Measurements from ENCODE around the gene LRBA. TPM values are rescaled to one million over a fixed set of nuclear protein-coding genes. Genes with fewer than 3 reads are reported as not detected.

The LRBA gene
- total and polyA plus RNA-seq, 7 donors, result 16.8 to 184 (median 91.1) TPM

- no peaks in the 10 kb centered on the region for H3K9me3 ChIP-seq
- H3K36me3 ChIP-seq, result peaks cover 0 to 22% (median 4%) of the 10 kb centered on the region in 4 donors
- TF ChIP-seq POLR2A (IDR thresholded peaks at IDR 0.05), result no peak
- no peak overlapping the region for H3K4me3 ChIP-seq
- H3K27ac ChIP-seq, result peak overlapping the region in 2 of 4 donors; percentile 24 to 30
- intact Hi-C loops (cut with DNase I), result no loop called here
- DNase-seq, result no peak
- WGBS, 2 donors, result 50 to 79% methylated on average over 1 of the region's 1 CpG
- H3K4me1 ChIP-seq, result peaks cover 0 to 39% (median 15%) of the 10 kb centered on the region in 4 donors
- no peaks in the 10 kb centered on the region for H3K27me3 ChIP-seq
Observed at GRCh38 chr4:150229520-150229919, 785.6 kb downstream of the LRBA start.

DNA sequence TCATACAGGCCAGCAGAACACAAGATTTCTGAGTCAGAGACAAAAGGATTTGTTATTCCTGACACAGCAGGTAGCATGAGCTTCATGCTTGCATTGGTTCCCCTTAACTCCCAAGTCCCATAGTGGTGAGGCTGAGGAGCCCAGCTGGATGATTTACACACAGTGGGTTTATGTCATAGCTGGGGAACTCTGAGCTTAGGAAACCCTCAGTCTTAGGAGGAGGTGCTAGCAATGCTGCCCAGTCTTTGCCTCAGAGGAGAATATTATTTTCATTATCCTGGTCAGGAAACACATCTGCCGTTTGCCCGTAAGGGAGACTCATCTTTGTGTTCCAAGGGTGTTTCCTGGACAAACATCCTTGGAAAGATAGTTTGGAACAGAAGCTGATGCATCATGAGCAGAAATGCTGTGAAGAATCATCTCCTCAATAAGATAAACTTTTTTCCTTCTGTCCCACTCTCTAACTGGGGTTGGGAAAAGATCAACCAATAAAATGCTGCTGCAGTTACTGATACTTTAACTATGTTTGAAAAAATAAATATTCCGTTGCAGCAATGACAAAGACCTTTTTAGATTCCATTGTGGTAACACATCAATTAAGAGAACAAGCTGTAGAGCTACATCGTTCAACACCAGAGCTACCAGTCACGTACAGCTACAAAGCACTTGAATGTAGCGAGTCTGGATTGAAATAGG is 790.0 kb downstream of the LRBA start:
- Histone ChIP-seq H3K4me3 (no peak overlapping the region), H3K9me3 (no peaks in the 10 kb centered on the region), H3K27me3 (no peaks in the 10 kb centered on the region), H3K27ac (peak overlapping the region; percentile 8 to 55 (median 46)), H3K4me1 (peaks cover 0 to 28% (median 17%) of the 10 kb centered on the region in 4 donors), H3K36me3 (no peaks in the 10 kb centered on the region)
- no peak for DNase-seq
- TF ChIP-seq, protein P1, sequence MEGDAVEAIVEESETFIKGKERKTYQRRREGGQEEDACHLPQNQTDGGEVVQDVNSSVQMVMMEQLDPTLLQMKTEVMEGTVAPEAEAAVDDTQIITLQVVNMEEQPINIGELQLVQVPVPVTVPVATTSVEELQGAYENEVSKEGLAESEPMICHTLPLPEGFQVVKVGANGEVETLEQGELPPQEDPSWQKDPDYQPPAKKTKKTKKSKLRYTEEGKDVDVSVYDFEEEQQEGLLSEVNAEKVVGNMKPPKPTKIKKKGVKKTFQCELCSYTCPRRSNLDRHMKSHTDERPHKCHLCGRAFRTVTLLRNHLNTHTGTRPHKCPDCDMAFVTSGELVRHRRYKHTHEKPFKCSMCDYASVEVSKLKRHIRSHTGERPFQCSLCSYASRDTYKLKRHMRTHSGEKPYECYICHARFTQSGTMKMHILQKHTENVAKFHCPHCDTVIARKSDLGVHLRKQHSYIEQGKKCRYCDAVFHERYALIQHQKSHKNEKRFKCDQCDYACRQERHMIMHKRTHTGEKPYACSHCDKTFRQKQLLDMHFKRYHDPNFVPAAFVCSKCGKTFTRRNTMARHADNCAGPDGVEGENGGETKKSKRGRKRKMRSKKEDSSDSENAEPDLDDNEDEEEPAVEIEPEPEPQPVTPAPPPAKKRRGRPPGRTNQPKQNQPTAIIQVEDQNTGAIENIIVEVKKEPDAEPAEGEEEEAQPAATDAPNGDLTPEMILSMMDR (IDR thresholded peaks at IDR 0.05), result no peak
- TF ChIP-seq POLR2AphosphoS5 (IDR thresholded peaks at IDR 0.05), result peak in 1 of 4 donors; percentile 15
- WGBS, 2 donors, result 79 to 83% methylated on average over 6 of the region's 6 CpGs
- intact Hi-C loops (cut with DNase I), result no loop called here

- 51 to 77% methylated on average over 4 of the region's 4 CpGs for WGBS, 2 donors
- H3K27me3 ChIP-seq, result no peaks in the 10 kb centered on the region
- intact Hi-C loops (cut with DNase I), result loop anchor here (5.0 kb wide), 1 partner anchor 143 kb away; the partner anchor contains the start of gene DCLK2
- peak overlapping the region in 2 of 4 donors; percentile 6 to 46 for H3K27ac ChIP-seq
- no peaks in the 10 kb centered on the region for H3K9me3 ChIP-seq
- no peaks in the 10 kb centered on the region for H3K36me3 ChIP-seq
- TF ChIP-seq POLR2AphosphoS5 (IDR thresholded peaks at IDR 0.05), result no peak
- no peak for TF ChIP-seq EP300 (IDR thresholded peaks at IDR 0.05)
- TF ChIP-seq, protein P1 (IDR thresholded peaks at IDR 0.05), result no peak
- no peak for TF ChIP-seq POLR2A (IDR thresholded peaks at IDR 0.05)
- peaks cover 0 to 34% (median 20%) of the 10 kb centered on the region in 4 donors for H3K4me1 ChIP-seq
- no peak for DNase-seq
- no peak overlapping the region for H3K4me3 ChIP-seq
Observed at GRCh38 chr4:150219841-150220240, 795.2 kb downstream of the LRBA start.

GRCh38 chr4:150218447-150218846 is 796.6 kb downstream of the LRBA start:
- DNase-seq, result no peak
- intact Hi-C loops (cut with DNase I), result loop anchor here (5.0 kb wide), 1 partner anchor 141 kb away; the partner anchor contains the start of gene DCLK2
- Histone ChIP-seq H3K9me3 (no peaks in the 10 kb centered on the region), H3K4me1 (peaks cover 0 to 34% (median 16%) of the 10 kb centered on the region in 4 donors), H3K27ac (no peak overlapping the region), H3K27me3 (no peaks in the 10 kb centered on the region), H3K36me3 (no peaks in the 10 kb centered on the region), H3K4me3 (no peak overlapping the region)
- TF ChIP-seq, protein P1 (IDR thresholded peaks at IDR 0.05), result no peak
- no peak for TF ChIP-seq POLR2A (IDR thresholded peaks at IDR 0.05)
- TF ChIP-seq EP300 (IDR thresholded peaks at IDR 0.05), result no peak
- TF ChIP-seq POLR2AphosphoS5 (IDR thresholded peaks at IDR 0.05), result no peak
- 91 to 98% methylated on average over 2 of the region's 2 CpGs for WGBS, 2 donors

- no peaks in the 10 kb centered on the region for H3K9me3 ChIP-seq
- peak overlapping the region in 2 of 4 donors; percentile 22 to 37 for H3K27ac ChIP-seq
- H3K27me3 ChIP-seq, result no peaks in the 10 kb centered on the region
- TF ChIP-seq POLR2A (IDR thresholded peaks at IDR 0.05), result no peak
- TF ChIP-seq, protein P1 (IDR thresholded peaks at IDR 0.05), result no peak
- H3K4me1 ChIP-seq, result peaks cover 0 to 32% (median 14%) of the 10 kb centered on the region in 4 donors
- H3K4me3 ChIP-seq, result no peak overlapping the region
- no peaks in the 10 kb centered on the region for H3K36me3 ChIP-seq
- intact Hi-C loops (cut with DNase I), result loop anchor here (5.0 kb wide), 1 partner anchor 141 kb away; the partner anchor contains the start of gene DCLK2
- DNase-seq, result no peak
- WGBS, 2 donors, result 79 to 86% methylated on average over 8 of the region's 8 CpGs
Observed at GRCh38 chr4:150217808-150218207, 797.3 kb downstream of the LRBA start.
